Mesendoderm (in vitro differentiated cells): ENCODE measurements around the gene KCNQ5.

ENCODE experiments used
- DNase-seq: peaks from one replicate; pipeline ENCODE4 v3.0.0; 2013
- H2AK5ac ChIP-seq: 2 replicates; pipeline ENCODE4 v1.6.1; 2013; ENCODE audit warnings: low read length, inconsistent platforms
- H2BK120ac ChIP-seq: 2 replicates; pipeline ENCODE4 v1.6.1; 2013; ENCODE audit warnings: low read depth, mild to moderate bottlenecking, low read length, moderate library complexity, mixed read lengths
- H2BK15ac ChIP-seq: replicated peaks from 2 replicates; pipeline ENCODE4 v1.6.1; 2013; ENCODE audit warnings: low read depth, mild to moderate bottlenecking, moderate library complexity
- H2BK5ac ChIP-seq: 2 replicates; pipeline ENCODE4 v1.6.1; 2013; ENCODE audit warnings: low read length, inconsistent platforms
- H3K18ac ChIP-seq: 2 replicates; pipeline ENCODE4 v1.6.1; 2013; ENCODE audit warnings: mild to moderate bottlenecking, low read length, mixed read lengths
- H3K23ac ChIP-seq: one replicate; pipeline ENCODE4 v1.6.1; 2013; ENCODE audit warnings: low read length
- H3K27ac ChIP-seq: 2 replicates; pipeline ENCODE4 v1.5.1; 2013; ENCODE audit warnings: low read depth, mild to moderate bottlenecking, inconsistent platforms, low read length, moderate library complexity
- H3K27me3 ChIP-seq: 2 replicates; pipeline ENCODE4 v1.6.1; 2013; ENCODE audit warnings: low read length, control low read depth, mild to moderate bottlenecking, inconsistent platforms; ENCODE audit not compliant: insufficient read depth, poor library complexity
- H3K36me3 ChIP-seq: 2 replicates; pipeline ENCODE4 v1.6.1; 2013; ENCODE audit warnings: low read length, inconsistent platforms; ENCODE audit not compliant: control insufficient read depth, insufficient read depth
- H3K4ac ChIP-seq: one replicate; pipeline ENCODE4 v1.6.1; 2013; ENCODE audit warnings: low read depth, mild to moderate bottlenecking, low read length, moderate library complexity
- H3K4me1 ChIP-seq: 2 replicates; pipeline ENCODE4 v1.6.1; 2013; ENCODE audit warnings: low read depth, low read length, inconsistent platforms; ENCODE audit not compliant: control insufficient read depth
- H3K4me2 ChIP-seq: 2 replicates; pipeline ENCODE4 v1.6.1; 2013; ENCODE audit warnings: low read length
- H3K4me3 ChIP-seq: 2 replicates; pipeline ENCODE4 v1.5.1; 2013; ENCODE audit warnings: mild to moderate bottlenecking, low read length
- H3K56ac ChIP-seq: one replicate; pipeline ENCODE4 v1.6.1; 2013; ENCODE audit warnings: low read length
- H3K79me1 ChIP-seq: 2 replicates; pipeline ENCODE4 v1.6.1; 2013; ENCODE audit warnings: low read length, inconsistent platforms
- H3K79me2 ChIP-seq: 2 replicates; pipeline ENCODE4 v1.6.1; 2013; ENCODE audit warnings: mild to moderate bottlenecking, low read length; ENCODE audit not compliant: control insufficient read depth, insufficient read depth
- H3K9ac ChIP-seq: 2 replicates; pipeline ENCODE4 v1.6.1; 2013; ENCODE audit warnings: low read length, inconsistent platforms
- H4K5ac ChIP-seq: one replicate; pipeline ENCODE4 v1.6.1; 2013; ENCODE audit warnings: low read length
- H4K8ac ChIP-seq: one replicate; pipeline ENCODE4 v1.6.1; 2013; ENCODE audit warnings: low read depth, mild to moderate bottlenecking, control low read depth, low read length, moderate library complexity
- WGBS: extraction: QIAGEN DNeasy Blood & Tissue Kit; methylation state at CpG from one replicate; pipeline ENCODE4 v1.1.7; 2013; ENCODE audit warnings: low lambda C conversion rate, missing lambda C conversion rate; ENCODE audit not compliant: insufficient coverage; ENCODE audit errors: extremely low coverage; 5-methylcytosine and 5-hydroxymethylcytosine counted together

Gene KCNQ5

DNA sequence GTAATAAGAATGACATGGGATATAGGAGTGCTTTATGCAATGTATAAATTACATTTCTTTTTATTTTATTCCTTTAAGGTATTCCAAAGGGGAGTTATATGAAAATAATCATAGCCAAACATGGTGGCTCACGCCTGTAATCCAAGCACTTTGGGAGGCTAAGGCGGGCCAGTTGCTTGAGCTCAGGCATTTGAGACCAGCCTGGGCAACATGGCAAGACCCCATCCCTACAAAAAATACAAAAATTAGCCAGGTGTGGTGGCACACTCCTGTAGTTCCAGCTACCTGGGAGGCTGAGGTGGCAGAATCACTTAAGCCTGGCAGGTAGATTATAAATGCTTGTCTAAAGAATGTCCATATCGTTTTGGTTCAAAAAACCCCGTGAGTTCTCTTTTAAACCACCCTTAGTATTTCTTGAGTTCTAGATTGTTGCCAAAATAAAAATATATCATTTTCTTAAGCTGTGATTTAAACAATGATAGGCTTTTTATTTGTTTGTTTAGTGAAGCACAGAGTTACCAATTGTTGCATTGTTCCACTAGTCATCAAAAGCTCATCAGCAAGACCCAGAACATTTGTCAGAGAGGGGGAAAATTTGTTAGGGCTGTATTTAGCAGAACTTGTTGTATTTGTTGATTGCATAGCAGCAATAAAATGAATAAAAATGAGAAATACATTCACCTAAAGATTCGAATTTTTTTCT, 457.2 kb downstream of the KCNQ5 start:
- Histone ChIP-seq H3K27ac (no peak overlapping the region), H3K18ac (no peak overlapping the region), H3K4me1 (no peaks in the 10 kb centered on the region), H3K4me3 (no peak overlapping the region), H3K36me3 (no peaks in the 10 kb centered on the region), H3K79me2 (no peaks in the 10 kb centered on the region), H3K23ac (no peak overlapping the region), H3K27me3 (no peaks in the 10 kb centered on the region), H2AK5ac (no peak overlapping the region), H2BK15ac (no peak overlapping the region), H4K8ac (no peak overlapping the region), H3K4ac (no peak overlapping the region), H3K4me2 (no peak overlapping the region), H3K56ac (no peak overlapping the region), H3K9ac (no peak overlapping the region), H3K79me1 (no peaks in the 10 kb centered on the region), H2BK5ac (no peak overlapping the region), H2BK120ac (no peak overlapping the region), H4K5ac (no peak overlapping the region)
- DNase-seq = no peak
- no CpG with 5 or more reads among the region's 5 CpGs for WGBS

DNA sequence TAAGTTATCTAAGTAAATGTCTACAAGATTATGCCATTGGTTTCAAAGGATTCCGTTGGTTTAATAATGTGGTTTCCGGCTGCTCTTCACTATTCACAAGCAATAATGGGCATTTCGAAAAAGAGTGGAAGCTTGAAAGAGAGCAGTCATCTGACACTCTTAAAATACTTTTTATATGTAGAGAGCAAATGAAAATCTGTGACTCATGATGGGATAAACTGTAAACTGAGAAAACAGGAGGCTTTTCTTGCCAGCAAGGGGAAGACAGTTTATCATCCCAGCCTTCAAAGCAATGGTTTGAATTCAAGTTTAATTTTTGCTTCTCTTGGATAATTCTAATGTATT, 457.7 kb downstream of the KCNQ5 start:
- no peak for DNase-seq
- no peak overlapping the region for H4K8ac ChIP-seq
- H3K27ac ChIP-seq = no peak overlapping the region
- no peak overlapping the region for H3K56ac ChIP-seq
- WGBS = no CpG with 5 or more reads among the region's 3 CpGs
- H3K4me2 ChIP-seq = no peak overlapping the region
- no peak overlapping the region for H2AK5ac ChIP-seq
- no peaks in the 10 kb centered on the region for H3K36me3 ChIP-seq
- H2BK120ac ChIP-seq = no peak overlapping the region
- no peaks in the 10 kb centered on the region for H3K27me3 ChIP-seq
- H2BK5ac ChIP-seq = no peak overlapping the region
- H3K4me3 ChIP-seq = no peak overlapping the region
- no peak overlapping the region for H2BK15ac ChIP-seq
- H3K4me1 ChIP-seq = no peaks in the 10 kb centered on the region
- no peak overlapping the region for H4K5ac ChIP-seq
- H3K18ac ChIP-seq = no peak overlapping the region
- no peaks in the 10 kb centered on the region for H3K79me2 ChIP-seq
- no peak overlapping the region for H3K4ac ChIP-seq
- no peak overlapping the region for H3K9ac ChIP-seq
- no peak overlapping the region for H3K23ac ChIP-seq
- no peaks in the 10 kb centered on the region for H3K79me1 ChIP-seq

DNA sequence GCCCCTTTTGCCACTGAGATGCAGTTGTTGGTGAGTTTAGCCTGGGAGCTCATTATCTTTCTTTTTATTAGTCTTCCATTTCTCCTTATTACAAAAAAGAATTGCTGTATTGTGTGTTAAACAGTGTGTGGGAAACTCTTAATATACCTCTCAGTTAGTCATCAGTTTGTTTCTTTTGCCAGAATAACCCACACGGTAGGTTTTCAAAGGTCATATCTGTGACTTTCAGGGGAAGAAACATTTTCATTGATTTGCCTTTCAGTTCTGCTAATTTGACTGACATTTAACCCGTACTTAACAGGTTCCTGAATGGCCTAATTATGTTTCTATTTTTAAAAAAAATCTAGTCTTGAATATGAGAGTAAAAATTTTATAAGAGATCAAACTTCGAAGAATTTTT, 458.1 kb downstream of the KCNQ5 start:
- H3K4ac ChIP-seq = no peak overlapping the region
- H4K8ac ChIP-seq = no peak overlapping the region
- H3K9ac ChIP-seq = no peak overlapping the region
- H3K27ac ChIP-seq = no peak overlapping the region
- H2BK120ac ChIP-seq = no peak overlapping the region
- H2BK5ac ChIP-seq = no peak overlapping the region
- no peak overlapping the region for H3K56ac ChIP-seq
- no peak overlapping the region for H3K4me2 ChIP-seq
- DNase-seq = no peak
- H3K36me3 ChIP-seq = no peaks in the 10 kb centered on the region
- no peaks in the 10 kb centered on the region for H3K4me1 ChIP-seq
- no peak overlapping the region for H4K5ac ChIP-seq
- H3K23ac ChIP-seq = no peak overlapping the region
- H2AK5ac ChIP-seq = no peak overlapping the region
- no peak overlapping the region for H3K4me3 ChIP-seq
- no peak overlapping the region for H3K18ac ChIP-seq
- no peaks in the 10 kb centered on the region for H3K79me1 ChIP-seq
- H2BK15ac ChIP-seq = no peak overlapping the region
- no CpG with 5 or more reads among the region's 3 CpGs for WGBS
- no peaks in the 10 kb centered on the region for H3K79me2 ChIP-seq
- no peaks in the 10 kb centered on the region for H3K27me3 ChIP-seq

DNA sequence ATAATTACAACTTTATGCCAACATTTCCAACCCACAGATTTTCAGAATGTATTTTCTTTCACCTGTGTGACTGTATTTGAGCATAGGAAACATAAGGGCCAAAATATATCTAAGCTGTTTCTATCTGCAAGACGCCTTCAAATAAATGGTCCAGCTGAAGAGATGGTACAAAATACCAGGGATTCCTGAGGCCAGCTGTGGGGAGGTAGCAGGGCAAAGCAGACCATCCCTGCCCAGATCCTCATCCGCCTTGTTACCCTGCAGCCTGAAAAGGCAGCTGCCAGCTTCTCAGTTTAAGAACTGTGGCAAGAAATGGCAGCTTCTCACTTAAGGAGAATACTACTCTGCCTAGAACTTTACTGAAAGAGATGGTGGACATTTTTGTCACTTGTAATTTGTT, 460.1 kb downstream of the KCNQ5 start:
- H2AK5ac ChIP-seq = no peak overlapping the region
- WGBS = no CpG with 5 or more reads among the region's 2 CpGs
- no peak overlapping the region for H4K5ac ChIP-seq
- H3K9ac ChIP-seq = no peak overlapping the region
- H3K36me3 ChIP-seq = no peaks in the 10 kb centered on the region
- H3K27me3 ChIP-seq = no peaks in the 10 kb centered on the region
- no peak overlapping the region for H3K4ac ChIP-seq
- H3K23ac ChIP-seq = no peak overlapping the region
- no peak overlapping the region for H3K56ac ChIP-seq
- H3K79me2 ChIP-seq = no peaks in the 10 kb centered on the region
- H3K4me2 ChIP-seq = no peak overlapping the region
- no peak for DNase-seq
- no peak overlapping the region for H2BK5ac ChIP-seq
- H3K27ac ChIP-seq = no peak overlapping the region
- H3K79me1 ChIP-seq = no peaks in the 10 kb centered on the region
- no peaks in the 10 kb centered on the region for H3K4me1 ChIP-seq
- no peak overlapping the region for H2BK15ac ChIP-seq
- no peak overlapping the region for H2BK120ac ChIP-seq
- no peak overlapping the region for H3K18ac ChIP-seq
- no peak overlapping the region for H4K8ac ChIP-seq
- H3K4me3 ChIP-seq = no peak overlapping the region

DNA sequence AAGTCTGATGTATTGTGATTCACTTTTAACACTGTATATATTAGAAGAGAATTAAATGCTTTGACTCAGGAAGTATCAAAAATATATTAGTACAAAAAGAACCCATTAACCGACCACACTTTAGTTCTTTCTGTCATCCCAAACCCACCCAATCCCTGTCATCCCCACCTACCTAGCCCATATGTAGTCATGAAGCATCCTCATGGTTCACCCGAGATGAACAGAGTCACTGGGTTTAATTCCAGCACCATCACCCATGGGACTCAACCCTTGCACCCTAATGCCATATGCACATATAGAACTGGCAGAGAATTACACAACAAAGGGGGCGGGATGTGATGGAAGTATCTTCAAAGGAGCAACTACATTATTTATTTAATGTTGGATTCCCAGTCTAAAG, 462.0 kb downstream of the KCNQ5 start:
- H3K27me3 ChIP-seq = no peaks in the 10 kb centered on the region
- no peak overlapping the region for H3K23ac ChIP-seq
- H2AK5ac ChIP-seq = no peak overlapping the region
- WGBS = no CpG with 5 or more reads among the region's 3 CpGs
- no peaks in the 10 kb centered on the region for H3K36me3 ChIP-seq
- no peak overlapping the region for H3K56ac ChIP-seq
- H3K79me2 ChIP-seq = no peaks in the 10 kb centered on the region
- no peak overlapping the region for H3K27ac ChIP-seq
- H3K18ac ChIP-seq = no peak overlapping the region
- H3K4me2 ChIP-seq = no peak overlapping the region
- no peak overlapping the region for H3K4ac ChIP-seq
- H4K5ac ChIP-seq = no peak overlapping the region
- no peak overlapping the region for H3K9ac ChIP-seq
- no peak overlapping the region for H2BK120ac ChIP-seq
- H3K79me1 ChIP-seq = no peaks in the 10 kb centered on the region
- H3K4me1 ChIP-seq = no peaks in the 10 kb centered on the region
- H2BK15ac ChIP-seq = no peak overlapping the region
- H4K8ac ChIP-seq = no peak overlapping the region
- H2BK5ac ChIP-seq = no peak overlapping the region
- DNase-seq = no peak
- H3K4me3 ChIP-seq = no peak overlapping the region

DNA sequence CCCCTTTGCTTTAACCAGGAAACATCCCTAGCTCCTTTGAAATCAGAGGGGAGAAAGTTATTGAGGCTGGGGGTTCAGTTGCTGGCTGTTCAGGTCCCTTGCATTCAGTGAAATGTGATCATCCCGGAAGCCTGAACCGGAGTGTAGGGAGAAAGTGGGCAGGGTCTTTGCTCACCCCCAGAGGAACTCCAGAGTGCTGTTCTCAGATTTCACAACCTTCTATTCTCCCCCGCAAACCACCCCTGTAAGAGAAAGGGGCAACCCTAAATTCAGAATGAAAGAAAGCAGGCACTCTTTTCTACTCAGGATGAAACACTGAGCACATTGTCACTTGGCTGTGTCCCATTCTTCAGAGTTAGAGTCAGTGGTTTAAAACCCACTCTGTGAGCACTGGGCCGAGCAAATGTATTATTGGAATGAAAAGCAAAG, 463.6 kb downstream of the KCNQ5 start:
- Histone ChIP-seq H3K18ac (peak overlapping the region; percentile 25), H3K27ac (no peak overlapping the region), H3K4me3 (no peak overlapping the region), H3K4me1 (no peaks in the 10 kb centered on the region), H3K79me2 (no peaks in the 10 kb centered on the region), H4K8ac (no peak overlapping the region), H2BK120ac (no peak overlapping the region), H3K27me3 (no peaks in the 10 kb centered on the region), H2AK5ac (no peak overlapping the region), H3K4me2 (no peak overlapping the region), H3K4ac (no peak overlapping the region), H3K9ac (no peak overlapping the region), H2BK5ac (no peak overlapping the region), H3K56ac (peak overlapping the region; percentile 45), H3K23ac (no peak overlapping the region), H4K5ac (no peak overlapping the region), H3K79me1 (no peaks in the 10 kb centered on the region), H2BK15ac (no peak overlapping the region), H3K36me3 (no peaks in the 10 kb centered on the region)
- peak; percentile 14 for DNase-seq
- WGBS = no CpG with 5 or more reads among the region's 4 CpGs
